HCT116 (cell line): Measurements from ENCODE around the gene PSME2. TPM values are rescaled to one million over a fixed set of nuclear protein-coding genes. Genes with fewer than 3 reads are reported as not detected.

Source experiments
- ATAC-seq: fragments of 200-7000 bp; cut with Tn5 transposase; 2 replicates; pipeline ENCODE4 v1.9.1; 2020; ENCODE audit warnings: mild to moderate bottlenecking, moderate library complexity
- BruUV-seq: library from RNA; stranded (reverse); fragments of 400-500 nt; replicated peaks from 2 replicates; lab custom pipeline; 2021; lab: Mats Ljungman, UMichigan
- CTCF ChIA-PET: fragments of 300-600 bp; sonication (Branson Sonifier 250); formaldehyde crosslinking; loops from one replicate; lab custom pipeline; 2021; ENCODE audit warnings: antibody characterized with exemption; lab: Charles Lee
- POLR2A ChIA-PET: fragments of 300-600, 350-600 bp; sonication (Branson Sonifier 250); formaldehyde crosslinking; loops from one replicate; lab custom pipeline; 2021; ENCODE audit warnings: antibody characterized with exemption; lab: Charles Lee
- RAD21 ChIA-PET, 2 experiments: fragments of 300-600 bp; sonication (Branson Sonifier 250); formaldehyde crosslinking; loops; one replicate each; lab custom pipeline; 2023; ENCODE audit warnings: low total read pairs in 2 of 2; ENCODE audit not compliant: uncharacterized antibody in 2 of 2, unreplicated experiment in 2 of 2, low non-redundant PET in 1 of 2; lab: Charles Lee
- DNase-seq: peaks from one replicate; pipeline ENCODE4 v3.0.0-alpha.2; 2010; ENCODE audit warnings: low read depth, low spot score
- H2AFZ ChIP-seq: fragments of 200-600 bp; shearing (Covaris generic), sonication (generic); 2 replicates; pipeline ENCODE4 v1.6.1; 2017; ENCODE audit warnings: low read depth, mixed run types, mixed read lengths, antibody characterized with exemption, low read length; ENCODE audit not compliant: poor library complexity, severe bottlenecking
- H3K27ac ChIP-seq: 2 replicates; pipeline ENCODE4 v1.5.1; 2012; ENCODE audit warnings: low read depth, low read length
- H3K27me3 ChIP-seq: fragments of 200-600 bp; sonication (generic); 2 replicates; pipeline ENCODE4 v1.6.1; 2016; ENCODE audit warnings: mixed run types, low read length, mixed read lengths; ENCODE audit not compliant: insufficient read depth
- H3K36me3 ChIP-seq, 2 experiments: fragments of 200-500 bp in 1 of 2; fragments of 200-600 bp in 1 of 2; sonication (Bioruptor generic) in 1 of 2; sonication (generic) in 1 of 2; 2 replicates each; pipeline versions ENCODE4 v1.5.1 to v1.6.1; 2014 to 2016; ENCODE audit warnings: low read length in 2 of 2, inconsistent platforms in 1 of 2, mixed read lengths in 1 of 2, mixed run types in 1 of 2; ENCODE audit not compliant: insufficient read depth in 2 of 2, control insufficient read depth in 1 of 2
- H3K4me1 ChIP-seq, 2 experiments: fragments of 200-600 bp in 1 of 2; sonication (generic) in 1 of 2; 2 replicates each; pipeline versions ENCODE4 v1.5.1 to v1.6.1; 2012 to 2017; ENCODE audit warnings: low read length in 2 of 2, inconsistent platforms in 1 of 2, mild to moderate bottlenecking in 1 of 2, mixed read lengths in 1 of 2, mixed run types in 1 of 2, moderate library complexity in 1 of 2; ENCODE audit not compliant: insufficient read depth in 2 of 2, control insufficient read depth in 1 of 2
- H3K4me2 ChIP-seq: fragments of 200-600 bp; sonication (generic); 2 replicates; pipeline ENCODE4 v1.6.1; 2017; ENCODE audit warnings: mixed run types, low read length, mixed read lengths
- H3K4me3 ChIP-seq, 2 experiments: fragments of 200-600 bp in 1 of 2; sonication (generic) in 1 of 2; replicated peaks in 1 of 2; 2 replicates each; pipeline ENCODE4 v1.5.1; 2011 to 2016; ENCODE audit warnings: low read length in 2 of 2, control low read depth in 1 of 2, low read depth in 1 of 2, mild to moderate bottlenecking in 1 of 2, mixed read lengths in 1 of 2, mixed run types in 1 of 2
- H3K79me2 ChIP-seq: fragments of 200-600 bp; sonication (generic); 2 replicates; pipeline ENCODE4 v1.6.1; 2017; ENCODE audit warnings: mild to moderate bottlenecking, mixed run types, low read length, moderate library complexity, mixed read lengths; ENCODE audit not compliant: insufficient read depth
- H3K9ac ChIP-seq: fragments of 200-600 bp; sonication (generic); 2 replicates; pipeline ENCODE4 v1.6.1; 2016; ENCODE audit warnings: low read length, mixed read lengths
- H3K9me2 ChIP-seq: fragments of 200-600 bp; sonication (generic), shearing (Covaris generic); 2 replicates; pipeline ENCODE4 v1.6.1; 2017; ENCODE audit warnings: mixed run types, mild to moderate bottlenecking, moderate library complexity; ENCODE audit not compliant: insufficient read depth
- H3K9me3 ChIP-seq, 2 experiments: fragments of 200-500 bp in 1 of 2; fragments of 200-600 bp in 1 of 2; sonication (Bioruptor generic) in 1 of 2; sonication (generic) in 1 of 2; 2 replicates each; pipeline ENCODE4 v1.6.1; 2014 to 2017; ENCODE audit warnings: low read length in 2 of 2, mixed read lengths in 2 of 2, inconsistent platforms in 1 of 2, low read depth in 1 of 2, mild to moderate bottlenecking in 1 of 2, mixed run types in 1 of 2, moderate library complexity in 1 of 2; ENCODE audit not compliant: control insufficient read depth in 1 of 2, insufficient read depth in 1 of 2
- H4K20me1 ChIP-seq: fragments of 200-600 bp; sonication (generic), shearing (Covaris generic); 2 replicates; pipeline ENCODE4 v1.6.1; 2017; ENCODE audit warnings: mixed run types, mild to moderate bottlenecking, moderate library complexity; ENCODE audit not compliant: insufficient read depth
- ELF1 ChIP-seq: IDR thresholded peaks from 2 replicates; pipeline ENCODE4 v1.6.1; 2012; ENCODE audit warnings: low read depth, borderline replicate concordance
- EZH2 ChIP-seq: fragments of 200-600 bp; sonication (generic); IDR thresholded peaks from 2 replicates; pipeline ENCODE4 v1.6.1; 2017; ENCODE audit warnings: antibody characterized with exemption, mixed run types
- POLR2AphosphoS5 ChIP-seq: IDR thresholded peaks from 2 replicates; pipeline ENCODE4 v1.6.1; 2011; ENCODE audit warnings: mild to moderate bottlenecking, low read depth, low read length, moderate library complexity
- RAD21 ChIP-seq: IDR thresholded peaks from 2 replicates; pipeline ENCODE4 v1.6.1; 2012; ENCODE audit warnings: low read depth, mild to moderate bottlenecking
- SIN3A ChIP-seq: IDR thresholded peaks from 2 replicates; pipeline ENCODE4 v1.6.1; 2012; ENCODE audit warnings: low read depth
- SRF ChIP-seq: IDR thresholded peaks from 2 replicates; pipeline ENCODE4 v1.6.1; 2012; ENCODE audit warnings: low read depth
- TCF7L2 ChIP-seq: IDR thresholded peaks from 2 replicates; pipeline ENCODE4 v1.7.0; 2011; ENCODE audit warnings: borderline replicate concordance, inconsistent platforms; ENCODE audit not compliant: insufficient read depth, insufficient read length; ENCODE audit errors: extremely low read depth
- ZFX ChIP-seq: fragments of 450-650 bp; IDR thresholded peaks from 2 replicates; pipeline ENCODE4 v1.6.1; 2017
- ZNF274 ChIP-seq: fragments of 200-500 bp; sonication (Bioruptor generic); IDR thresholded peaks from 2 replicates; pipeline ENCODE4 v1.6.1; 2014; ENCODE audit warnings: mild to moderate bottlenecking, low read depth, low read length, inconsistent platforms
- intact Hi-C: fragments of 100-400 bp; cut with micrococcal nuclease; formaldehyde crosslinking; loops from 2 replicates; pipeline ENCODE4 v1.10.0; 2022
- total RNA-seq: library from RNA; stranded (reverse); gene quantifications from one replicate; pipeline ENCODE4 v1.2.1, GENCODE V29; 2021; ENCODE audit not compliant: unreplicated experiment

PSME2 gene
- total RNA-seq, 1 experiment from 2014 or later = 160 TPM

GRCh38 chr14:24095271-24096068 lies 50.9 kb downstream of the PSME2 start:
- POLR2A ChIA-PET = interaction anchor here (1.1 to 4.5 kb wide), 4 partner anchors 12 to 65 kb away, joined by 4 to 49 read pairs (median 8); partner anchors contain the start of genes DCAF11, IRF9 and NRL
- no peaks in the 10 kb centered on the region for H3K36me3 ChIP-seq
- no peaks in the 10 kb centered on the region for H3K27me3 ChIP-seq
- peak overlapping the region; percentile 84 for H3K9ac ChIP-seq
- intact Hi-C loops = loop anchor here (10.0 kb wide), 1 partner anchor 111 kb away; the partner anchor contains the start of gene DHRS4L2
- peak overlapping the region; percentile 87 for H3K27ac ChIP-seq
- RAD21 ChIA-PET = interaction anchor here in 1 of 2 experiments (0.5 kb wide), 1 partner anchor 174 kb away, joined by 3 read pairs; no protein-coding TSS in a partner anchor
- H3K4me3 ChIP-seq = peak overlapping the region; percentile 94 to 96
- peaks cover 7% of the 10 kb centered on the region; the same call in 1 of the 2 replicates for H3K79me2 ChIP-seq
- no TSS peak for BruUV-seq
- CTCF ChIA-PET = interaction anchor here (1.4 to 6.0 kb wide), 2 partner anchors 13 kb away, joined by 4 to 73 read pairs; no protein-coding TSS in a partner anchor
- H2AFZ ChIP-seq = no peak overlapping the region
- H3K9me3 ChIP-seq = no peaks in the 10 kb centered on the region
- ATAC-seq = no peak
- H4K20me1 ChIP-seq = no peaks in the 10 kb centered on the region
- TF ChIP-seq ZFX (no peak), SIN3A (no peak), EZH2 (no peak), POLR2AphosphoS5 (0 out of 2 replicates have a peak, but pooled peaks have one; percentile 13), TCF7L2 (no peak), ELF1 (no peak), ZNF274 (no peak), SRF (no peak), RAD21 (no peak)
- no peak for DNase-seq
- peak overlapping the region; percentile 87 for H3K4me2 ChIP-seq
- H3K9me2 ChIP-seq = no peaks in the 10 kb centered on the region
- peaks cover 15 to 22% of the 10 kb centered on the region in 2 experiments for H3K4me1 ChIP-seq
